Stimulated activated CD8-positive, alpha-beta memory T cell treated with anti-CD3 and anti-CD28 coated beads, Interleukin-7, amount 100 ng/mL, for 48 hours (primary cell): Measurements from ENCODE around the gene NKAIN4.

ENCODE experiments used
- DNase-seq, 2 donors: peaks; one replicate each; pipeline ENCODE4 v3.0.0-alpha.2; 2020; ENCODE audit warnings: low read depth in 1 of 2; ENCODE audit errors: extremely low read depth in 1 of 2

NKAIN4 gene

GRCh38 chr20:63198606-63199005 is 55.7 kb downstream of the NKAIN4 start:
- no peak for DNase-seq

GRCh38 chr20:63196768-63197470 is 57.3 kb downstream of the NKAIN4 start:
- DNase-seq: no peak

DNA sequence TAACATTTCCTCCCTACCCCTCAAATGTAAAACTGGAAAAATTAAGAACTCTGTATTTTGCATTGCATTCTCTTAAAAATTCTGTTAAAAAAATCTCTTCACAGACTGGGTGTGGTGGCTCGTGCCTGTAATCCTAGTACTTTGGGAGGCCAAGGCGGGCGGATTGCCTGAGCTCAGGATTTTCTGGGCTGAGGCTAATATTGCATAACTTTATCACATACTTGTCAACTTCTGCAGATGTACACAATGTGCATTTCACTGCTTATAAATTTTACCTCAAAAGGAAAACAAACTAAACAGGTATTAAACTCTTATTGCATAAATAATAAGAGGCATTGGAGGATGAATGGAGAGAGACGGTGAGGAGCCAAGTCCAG is 59.5 kb downstream of the NKAIN4 start:
- no peak for DNase-seq

DNA sequence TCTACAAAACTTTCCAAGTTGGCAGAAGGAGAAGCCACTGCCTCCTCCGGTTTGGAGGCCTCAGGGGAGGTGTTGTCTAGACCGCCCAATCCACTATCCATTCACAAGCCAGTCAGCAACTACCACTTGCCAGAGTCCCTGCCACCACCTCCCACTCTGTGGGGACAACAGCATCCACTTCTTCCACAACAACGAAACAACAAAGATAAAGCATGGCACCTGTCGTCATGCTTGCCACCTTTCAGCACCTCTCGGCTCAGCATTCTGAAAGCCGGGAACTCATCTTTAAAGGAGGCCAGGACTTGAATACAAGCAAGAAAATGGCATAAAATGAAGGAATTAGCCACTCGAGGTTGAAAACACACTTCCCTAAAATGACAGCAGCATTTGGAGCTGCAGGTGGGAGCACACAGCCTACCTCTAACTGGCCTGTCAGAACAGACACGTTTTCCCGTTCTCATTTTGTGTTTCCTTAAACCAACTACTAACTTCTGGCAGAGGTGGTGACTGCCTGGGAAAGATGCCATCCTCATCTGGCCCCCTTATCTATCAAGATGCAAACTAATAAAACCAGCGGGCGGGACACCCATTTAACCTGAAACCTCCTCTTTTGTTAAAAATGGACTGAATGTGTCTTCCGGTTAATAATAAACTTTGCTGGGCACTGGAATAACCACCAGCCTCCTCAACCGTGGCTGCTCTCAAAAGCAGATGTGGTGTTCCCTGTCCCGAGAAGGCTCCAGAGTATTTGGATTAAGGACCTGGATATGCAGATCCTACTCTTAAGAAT is 60.1 kb downstream of the NKAIN4 start:
- no peak for DNase-seq

GRCh38 chr20:63192721-63193120 is 61.5 kb downstream of the NKAIN4 start:
- DNase-seq: no peak

- DNase-seq: no peak
These were observed 62.9 kb downstream of the NKAIN4 start for GRCh38 chr20:63191400-63191799.

- no peak for DNase-seq
These were observed 63.4 kb downstream of the NKAIN4 start for GRCh38 chr20:63190828-63191227.
